ENCODE results near the gene LRP10.
A peak's percentile ranks its signal among the peaks of the same experiment; 100 is the strongest.

DNA sequence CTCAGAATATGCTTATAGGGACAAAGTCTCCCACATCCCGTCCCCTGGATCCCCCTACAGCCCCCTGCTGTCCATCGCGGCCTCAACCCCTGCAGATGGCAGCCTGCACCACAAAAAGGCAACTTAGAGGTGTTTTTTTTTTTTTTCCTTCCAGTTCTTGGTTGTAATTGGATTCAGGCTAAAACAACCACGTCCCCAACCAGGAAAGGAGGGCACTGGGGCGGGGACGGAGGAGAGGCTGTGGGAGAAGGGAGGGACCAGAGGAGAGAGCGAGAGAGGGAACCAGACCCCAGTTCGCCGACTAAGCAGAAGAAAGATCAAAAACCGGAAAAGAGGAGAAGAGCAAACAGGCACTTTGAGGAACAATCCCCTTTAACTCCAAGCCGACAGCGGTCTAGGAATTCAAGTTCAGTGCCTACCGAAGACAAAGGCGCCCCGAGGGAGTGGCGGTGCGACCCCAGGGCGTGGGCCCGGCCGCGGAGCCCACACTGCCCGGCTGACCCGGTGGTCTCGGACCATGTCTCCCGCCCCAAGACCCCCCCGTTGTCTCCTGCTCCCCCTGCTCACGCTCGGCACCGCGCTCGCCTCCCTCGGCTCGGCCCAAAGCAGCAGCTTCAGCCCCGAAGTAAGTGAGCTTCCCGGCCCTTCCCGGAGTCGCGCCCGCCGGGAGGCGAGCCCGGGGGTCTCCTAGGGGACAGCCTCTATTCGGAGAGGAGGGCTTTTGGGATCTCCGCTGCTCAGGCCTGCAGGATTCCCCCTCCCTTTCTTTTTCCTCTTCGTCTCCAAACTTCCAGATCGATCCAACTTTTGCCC lies 35.0 kb upstream of the LRP10 start, which contains the start of gene MMP14:
- TF ChIP-seq, protein P1, sequence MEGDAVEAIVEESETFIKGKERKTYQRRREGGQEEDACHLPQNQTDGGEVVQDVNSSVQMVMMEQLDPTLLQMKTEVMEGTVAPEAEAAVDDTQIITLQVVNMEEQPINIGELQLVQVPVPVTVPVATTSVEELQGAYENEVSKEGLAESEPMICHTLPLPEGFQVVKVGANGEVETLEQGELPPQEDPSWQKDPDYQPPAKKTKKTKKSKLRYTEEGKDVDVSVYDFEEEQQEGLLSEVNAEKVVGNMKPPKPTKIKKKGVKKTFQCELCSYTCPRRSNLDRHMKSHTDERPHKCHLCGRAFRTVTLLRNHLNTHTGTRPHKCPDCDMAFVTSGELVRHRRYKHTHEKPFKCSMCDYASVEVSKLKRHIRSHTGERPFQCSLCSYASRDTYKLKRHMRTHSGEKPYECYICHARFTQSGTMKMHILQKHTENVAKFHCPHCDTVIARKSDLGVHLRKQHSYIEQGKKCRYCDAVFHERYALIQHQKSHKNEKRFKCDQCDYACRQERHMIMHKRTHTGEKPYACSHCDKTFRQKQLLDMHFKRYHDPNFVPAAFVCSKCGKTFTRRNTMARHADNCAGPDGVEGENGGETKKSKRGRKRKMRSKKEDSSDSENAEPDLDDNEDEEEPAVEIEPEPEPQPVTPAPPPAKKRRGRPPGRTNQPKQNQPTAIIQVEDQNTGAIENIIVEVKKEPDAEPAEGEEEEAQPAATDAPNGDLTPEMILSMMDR (IDR thresholded peaks at IDR 0.05; ENCODE audit: poor library complexity): peak; percentile 68
- TF ChIP-seq EZH2phosphoT487 (IDR thresholded peaks at IDR 0.05; ENCODE audit: low read depth, severe bottlenecking, unreplicated experiment): no peak

Data from hepatocyte (in vitro differentiated cells).